ENCODE data around the gene IDI1. TPM values are rescaled to one million over a fixed set of nuclear protein-coding genes. Genes with fewer than 3 reads are reported as not detected.
"Not testable (repeated sequence)": the region's sequence is repeated elsewhere in the genome, so short reads cannot be mapped to it uniquely, and the experiment has no call there.

IDI1 gene
- total and polyA plus RNA-seq, 2 donors = 40.5 to 44.6 TPM

DNA sequence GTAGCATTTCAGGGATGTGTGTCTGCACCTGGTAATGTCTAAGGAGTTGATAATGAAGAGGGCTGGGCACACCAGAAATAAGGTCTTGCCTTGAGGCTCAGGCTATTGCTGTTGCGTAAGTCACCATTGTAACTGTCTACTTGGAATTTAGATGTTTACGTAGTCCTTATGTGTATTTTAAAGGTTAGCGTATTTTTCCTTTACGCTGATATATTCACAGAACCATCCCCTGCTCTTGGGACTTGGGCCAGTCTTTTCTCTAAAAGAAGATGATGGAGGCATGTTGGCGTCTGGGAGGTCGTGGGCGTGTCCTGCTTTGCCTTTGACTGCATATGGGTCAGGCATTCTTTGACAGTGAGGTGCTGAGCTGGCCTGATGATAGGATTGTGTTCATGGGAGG is 22.0 kb upstream of the IDI1 start:
- no peak overlapping the region for H3K27ac ChIP-seq (ENCODE audit: low read depth in 1 of 2, low read length in 1 of 2)
- H3K9me3 ChIP-seq (ENCODE audit: control insufficient read depth in 2 of 2, insufficient read depth in 1 of 2, low read length in 1 of 2) = no peaks in the 10 kb centered on the region
- H3K4me3 ChIP-seq (ENCODE audit: low read length in 2 of 2) = no peak overlapping the region
- H3K36me3 ChIP-seq (ENCODE audit: control insufficient read depth in 2 of 2, insufficient read depth in 2 of 2, low read length in 1 of 2) = peaks cover 22 to 27% of the 10 kb centered on the region in 2 donors
- no peaks in the 10 kb centered on the region for H3K27me3 ChIP-seq (ENCODE audit: control insufficient read depth in 2 of 2, insufficient read depth in 1 of 2, low read length in 1 of 2)
- no peaks in the 10 kb centered on the region for H3K4me1 ChIP-seq (ENCODE audit: control insufficient read depth in 2 of 2, insufficient read depth in 2 of 2, low read length in 2 of 2)
- 98% methylated on average over 7 of the region's 7 CpGs for WGBS
- DNase-seq (ENCODE audit: low read depth in 6 of 9, low spot score in 9 of 9) = no peak

DNA sequence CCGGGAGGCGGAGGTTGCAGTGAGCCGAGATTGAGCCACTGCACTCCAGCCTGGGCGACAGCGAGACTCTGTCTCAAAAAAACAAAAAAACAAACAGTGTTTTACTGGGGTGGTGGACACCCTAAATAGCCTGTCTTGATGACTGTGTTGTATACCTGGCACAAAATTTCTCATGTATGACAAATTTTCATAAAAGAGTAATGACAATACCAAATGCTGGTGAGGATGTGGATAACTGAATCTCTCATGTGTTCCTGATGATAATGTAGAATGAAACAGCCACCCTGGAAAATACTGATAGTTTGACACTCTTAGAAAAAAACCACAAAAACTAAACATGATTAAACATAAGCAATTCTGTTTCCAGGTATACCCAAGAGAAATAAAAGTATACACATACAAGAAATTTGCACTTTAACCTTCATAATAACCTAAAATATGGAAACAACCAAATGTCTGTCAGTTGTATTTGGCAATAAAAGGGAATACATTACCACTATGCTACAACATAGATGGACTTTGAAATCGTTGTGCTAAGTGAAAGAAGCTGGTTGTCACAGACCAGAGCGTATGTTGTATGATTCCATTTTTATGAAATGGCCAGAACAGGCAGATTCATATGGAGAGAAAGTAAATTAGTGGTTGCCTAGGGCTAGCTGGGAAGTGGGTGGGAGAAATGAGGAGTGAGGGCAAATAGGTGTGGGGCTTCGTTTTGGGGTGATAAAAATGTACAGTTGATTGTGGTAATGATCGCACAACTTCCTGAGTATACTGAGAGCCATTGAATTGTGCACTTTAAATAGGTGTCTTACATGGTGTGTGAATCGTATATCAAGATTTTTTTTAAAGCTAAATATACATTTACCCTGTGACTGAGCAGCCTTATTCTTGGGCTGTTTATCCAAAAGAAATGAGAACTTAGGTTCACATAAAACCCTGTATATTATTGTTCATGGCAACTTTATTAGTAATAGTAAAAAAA is 19.8 kb upstream of the IDI1 start:
- Histone ChIP-seq H3K9me3 (ENCODE audit: control insufficient read depth in 2 of 2, insufficient read depth in 1 of 2, low read length in 1 of 2) (no peaks in the 10 kb centered on the region), H3K36me3 (ENCODE audit: control insufficient read depth in 2 of 2, insufficient read depth in 2 of 2, low read length in 1 of 2) (peaks cover 13 to 16% of the 10 kb centered on the region in 2 donors), H3K27ac (ENCODE audit: low read depth in 1 of 2, low read length in 1 of 2) (no peak overlapping the region), H3K27me3 (ENCODE audit: control insufficient read depth in 2 of 2, insufficient read depth in 1 of 2, low read length in 1 of 2) (no peaks in the 10 kb centered on the region), H3K4me3 (ENCODE audit: low read length in 2 of 2) (no peak overlapping the region), H3K4me1 (ENCODE audit: control insufficient read depth in 2 of 2, insufficient read depth in 2 of 2, low read length in 2 of 2) (no peaks in the 10 kb centered on the region)
- DNase-seq (ENCODE audit: low read depth in 6 of 9, low spot score in 9 of 9) = no peak
- WGBS = 93% methylated on average over 10 of the region's 10 CpGs

DNA sequence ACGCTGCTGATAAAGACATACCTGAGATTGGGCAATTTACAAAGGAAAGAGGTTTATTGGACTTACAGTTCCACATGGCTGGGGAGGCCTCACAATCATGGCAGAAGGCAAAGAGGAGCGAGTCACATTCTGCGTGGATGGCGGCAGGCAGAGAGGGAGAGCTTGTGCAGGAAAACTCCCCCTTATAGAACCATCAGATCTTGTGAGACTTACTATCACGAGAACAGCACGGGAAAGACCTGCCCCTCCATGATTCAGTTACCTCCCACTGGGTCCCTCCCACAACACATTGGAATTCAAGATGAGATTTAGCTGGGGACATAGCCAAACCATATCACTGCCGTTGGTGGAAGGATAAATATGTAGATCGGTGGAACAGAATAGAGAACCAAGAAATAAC is 17.8 kb upstream of the IDI1 start:
- 98% methylated on average over 8 of the region's 8 CpGs for WGBS
- DNase-seq (ENCODE audit: low read depth in 6 of 9, low spot score in 9 of 9); H3K9me3 ChIP-seq (ENCODE audit: control insufficient read depth in 2 of 2, insufficient read depth in 1 of 2, low read length in 1 of 2); H3K27me3 ChIP-seq (ENCODE audit: control insufficient read depth in 2 of 2, insufficient read depth in 1 of 2, low read length in 1 of 2); H3K27ac ChIP-seq (ENCODE audit: low read depth in 1 of 2, low read length in 1 of 2); H3K4me3 ChIP-seq (ENCODE audit: low read length in 2 of 2): not testable (repeated sequence)
- peaks cover 11 to 14% of the 10 kb centered on the region in 2 donors for H3K4me1 ChIP-seq (ENCODE audit: control insufficient read depth in 2 of 2, insufficient read depth in 2 of 2, low read length in 2 of 2)
- H3K36me3 ChIP-seq (ENCODE audit: control insufficient read depth in 2 of 2, insufficient read depth in 2 of 2, low read length in 1 of 2) = peaks cover 6 to 11% of the 10 kb centered on the region in 2 donors

DNA sequence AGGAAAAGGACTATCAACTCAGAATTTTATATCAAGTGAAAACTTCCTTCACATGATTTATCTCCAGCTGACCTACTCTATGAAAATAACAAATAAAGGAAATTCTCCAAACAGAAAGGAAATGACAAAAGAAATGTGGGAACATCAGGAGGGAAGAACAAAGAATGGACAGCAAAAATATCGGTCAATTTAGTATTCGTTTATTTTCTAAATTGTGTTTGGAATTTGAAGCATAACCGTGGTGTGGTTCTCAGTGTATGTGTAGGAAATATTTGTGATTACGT is 16.0 kb upstream of the IDI1 start:
- no peak overlapping the region for H3K4me3 ChIP-seq (ENCODE audit: low read length in 2 of 2)
- 97% methylated on average over 4 of the region's 4 CpGs for WGBS
- H3K27me3 ChIP-seq (ENCODE audit: control insufficient read depth in 2 of 2, insufficient read depth in 1 of 2, low read length in 1 of 2) = no peaks in the 10 kb centered on the region
- DNase-seq (ENCODE audit: low read depth in 6 of 9, low spot score in 9 of 9) = no peak
- H3K9me3 ChIP-seq (ENCODE audit: control insufficient read depth in 2 of 2, insufficient read depth in 1 of 2, low read length in 1 of 2) = no peaks in the 10 kb centered on the region
- H3K36me3 ChIP-seq (ENCODE audit: control insufficient read depth in 2 of 2, insufficient read depth in 2 of 2, low read length in 1 of 2) = peaks cover 6 to 11% of the 10 kb centered on the region in 2 donors
- H3K27ac ChIP-seq (ENCODE audit: low read depth in 1 of 2, low read length in 1 of 2) = no peak overlapping the region
- H3K4me1 ChIP-seq (ENCODE audit: control insufficient read depth in 2 of 2, insufficient read depth in 2 of 2, low read length in 2 of 2) = peaks cover 17 to 18% of the 10 kb centered on the region in 2 donors

DNA sequence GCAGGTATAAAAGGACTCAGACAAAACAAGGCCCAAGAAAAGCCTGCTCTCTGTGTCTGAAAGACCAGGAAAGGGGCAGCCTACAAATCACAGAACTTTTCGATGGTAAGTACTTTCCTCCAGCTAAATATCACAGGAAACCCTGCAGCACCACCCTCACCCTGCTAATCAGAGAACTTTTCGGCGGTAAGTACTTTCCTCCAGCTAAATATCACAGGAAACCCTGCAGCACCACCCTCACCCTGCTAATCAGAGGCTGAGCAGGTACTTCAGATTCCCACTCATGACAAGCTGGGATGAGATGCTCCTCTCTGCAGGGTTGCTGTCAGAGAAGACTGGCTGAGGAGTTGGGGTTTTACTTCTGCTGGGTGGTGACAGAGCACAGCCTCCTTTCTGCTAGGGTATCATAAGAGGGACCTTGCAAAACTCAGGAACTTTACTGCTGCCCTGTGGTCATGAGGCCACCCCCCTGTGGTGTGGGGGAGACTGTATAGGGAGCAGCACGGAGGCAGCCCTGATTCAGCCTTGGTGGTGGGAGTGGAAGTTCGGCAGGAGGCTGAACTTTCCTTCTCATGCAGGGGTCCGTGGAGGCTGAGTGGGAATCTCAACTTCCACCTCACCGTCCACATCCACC is 14.4 kb upstream of the IDI1 start:
- Histone ChIP-seq H3K4me3 (ENCODE audit: low read length in 2 of 2) (no peak overlapping the region), H3K27me3 (ENCODE audit: control insufficient read depth in 2 of 2, insufficient read depth in 1 of 2, low read length in 1 of 2) (no peaks in the 10 kb centered on the region), H3K36me3 (ENCODE audit: control insufficient read depth in 2 of 2, insufficient read depth in 2 of 2, low read length in 1 of 2) (peaks cover 6 to 11% of the 10 kb centered on the region in 2 donors), H3K27ac (ENCODE audit: low read depth in 1 of 2, low read length in 1 of 2) (peak overlapping the region; percentile 23 to 70), H3K4me1 (ENCODE audit: control insufficient read depth in 2 of 2, insufficient read depth in 2 of 2, low read length in 2 of 2) (peaks cover 17 to 18% of the 10 kb centered on the region in 2 donors), H3K9me3 (ENCODE audit: control insufficient read depth in 2 of 2, insufficient read depth in 1 of 2, low read length in 1 of 2) (no peaks in the 10 kb centered on the region)
- 66% methylated on average over 7 of the region's 7 CpGs for WGBS
- DNase-seq (ENCODE audit: low read depth in 6 of 9, low spot score in 9 of 9) = no peak

DNA sequence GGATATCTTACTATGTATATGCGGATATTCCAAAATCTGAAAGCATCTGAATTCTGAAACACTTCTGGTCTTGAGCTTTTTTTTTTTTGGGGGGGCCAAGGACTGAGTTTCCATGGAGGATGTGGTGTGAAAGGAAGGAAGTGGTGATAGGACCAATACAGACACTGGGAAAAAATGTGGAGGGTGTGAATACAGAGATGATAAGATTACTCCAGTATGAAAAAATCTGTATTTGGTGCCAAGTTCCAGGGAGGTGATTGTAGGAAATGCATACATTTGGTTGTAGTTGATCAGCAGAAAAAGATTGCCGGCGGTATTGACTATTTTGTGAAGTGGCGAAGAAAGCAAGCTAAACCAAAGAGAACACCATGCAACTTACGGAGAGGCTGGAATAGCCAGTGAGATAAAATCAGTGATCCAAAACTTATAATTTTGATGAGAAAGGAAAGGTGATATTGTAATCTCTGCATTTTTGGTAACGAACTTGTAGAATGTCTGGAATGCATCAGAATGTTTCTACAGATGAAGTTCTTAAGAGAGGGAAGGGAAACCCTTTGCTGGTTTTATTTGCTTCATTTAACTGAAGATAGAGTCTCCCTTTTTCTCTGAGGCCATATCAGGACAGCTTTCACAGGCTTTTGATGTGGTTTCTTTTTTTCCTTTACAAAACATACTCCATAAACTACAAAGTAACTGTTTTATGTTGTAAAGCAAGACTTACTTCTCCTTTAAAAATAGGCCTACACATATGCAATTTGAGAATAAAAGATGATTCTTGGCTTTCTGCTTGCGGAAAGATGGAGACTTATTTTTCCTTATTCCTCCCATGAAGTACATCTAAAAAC is 13.2 kb upstream of the IDI1 start:
- DNase-seq (ENCODE audit: low read depth in 6 of 9, low spot score in 9 of 9) = peak in 1 of 9 donors; percentile 61
- H3K27ac ChIP-seq (ENCODE audit: low read depth in 1 of 2, low read length in 1 of 2) = peak overlapping the region in 1 of 2 donors; percentile 66
- peaks cover 6 to 11% of the 10 kb centered on the region in 2 donors for H3K36me3 ChIP-seq (ENCODE audit: control insufficient read depth in 2 of 2, insufficient read depth in 2 of 2, low read length in 1 of 2)
- H3K4me3 ChIP-seq (ENCODE audit: low read length in 2 of 2) = no peak overlapping the region
- H3K9me3 ChIP-seq (ENCODE audit: control insufficient read depth in 2 of 2, insufficient read depth in 1 of 2, low read length in 1 of 2) = no peaks in the 10 kb centered on the region
- 67% methylated on average over 7 of the region's 7 CpGs for WGBS
- peaks cover 21 to 26% of the 10 kb centered on the region in 2 donors for H3K4me1 ChIP-seq (ENCODE audit: control insufficient read depth in 2 of 2, insufficient read depth in 2 of 2, low read length in 2 of 2)
- no peaks in the 10 kb centered on the region for H3K27me3 ChIP-seq (ENCODE audit: control insufficient read depth in 2 of 2, insufficient read depth in 1 of 2, low read length in 1 of 2)

DNA sequence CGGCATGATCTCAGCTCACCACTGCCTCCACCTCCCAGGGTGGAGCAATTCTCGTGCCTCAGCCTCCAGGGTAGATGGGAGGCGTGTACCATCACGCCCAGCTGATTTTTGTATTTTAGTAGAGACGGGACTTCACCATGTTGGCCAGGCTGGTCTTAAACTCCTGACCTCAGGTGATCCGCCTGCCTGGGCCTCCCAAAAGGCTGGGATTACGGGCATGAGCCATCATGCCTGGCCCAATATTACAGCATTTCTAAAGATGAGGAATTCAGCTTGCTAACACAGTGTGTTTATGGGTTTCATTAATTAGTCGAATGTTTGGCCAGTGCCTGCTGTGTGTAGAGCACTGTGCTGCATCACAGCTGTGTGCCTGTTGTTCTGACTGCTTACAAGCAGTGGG is 11.0 kb upstream of the IDI1 start:
- no peak overlapping the region for H3K27ac ChIP-seq (ENCODE audit: low read depth in 1 of 2, low read length in 1 of 2)
- 94% methylated on average over 8 of the region's 8 CpGs for WGBS
- H3K27me3 ChIP-seq (ENCODE audit: control insufficient read depth in 2 of 2, insufficient read depth in 1 of 2, low read length in 1 of 2) = no peaks in the 10 kb centered on the region
- no peaks in the 10 kb centered on the region for H3K9me3 ChIP-seq (ENCODE audit: control insufficient read depth in 2 of 2, insufficient read depth in 1 of 2, low read length in 1 of 2)
- no peak for DNase-seq (ENCODE audit: low read depth in 6 of 9, low spot score in 9 of 9)
- H3K4me3 ChIP-seq (ENCODE audit: low read length in 2 of 2) = no peak overlapping the region
- peaks cover 24 to 28% of the 10 kb centered on the region in 2 donors for H3K4me1 ChIP-seq (ENCODE audit: control insufficient read depth in 2 of 2, insufficient read depth in 2 of 2, low read length in 2 of 2)
- peaks cover 6 to 11% of the 10 kb centered on the region in 2 donors for H3K36me3 ChIP-seq (ENCODE audit: control insufficient read depth in 2 of 2, insufficient read depth in 2 of 2, low read length in 1 of 2)

DNA sequence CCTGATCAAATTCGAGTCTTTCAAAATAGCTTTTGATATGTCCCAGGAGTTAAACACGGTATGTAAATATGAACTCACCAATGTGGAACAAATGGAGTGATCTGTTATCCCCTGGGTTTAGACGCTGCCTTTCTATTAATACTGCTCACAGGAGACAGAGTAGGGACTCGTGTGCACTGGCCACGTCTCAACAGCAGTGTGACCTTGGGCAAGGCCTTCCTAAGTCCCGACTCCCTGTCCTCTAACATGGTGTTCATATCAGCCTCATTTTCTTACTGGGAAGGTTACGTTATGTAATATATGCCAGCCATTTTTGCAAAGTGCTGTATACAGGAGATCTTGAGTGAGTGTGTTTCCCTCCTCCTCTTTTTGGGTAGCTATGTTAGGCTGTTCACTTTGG is 9.1 kb upstream of the IDI1 start:
- whole genome bisulfite sequencing = 78% methylated on average over 7 of the region's 7 CpGs
- H3K4me3 ChIP-seq (ENCODE audit: low read length in 2 of 2) = no peak overlapping the region
- H3K36me3 ChIP-seq (ENCODE audit: control insufficient read depth in 2 of 2, insufficient read depth in 2 of 2, low read length in 1 of 2) = peaks cover 0 to 10% of the 10 kb centered on the region in 2 donors
- H3K27ac ChIP-seq (ENCODE audit: low read depth in 1 of 2, low read length in 1 of 2) = no peak overlapping the region
- H3K27me3 ChIP-seq (ENCODE audit: control insufficient read depth in 2 of 2, insufficient read depth in 1 of 2, low read length in 1 of 2) = no peaks in the 10 kb centered on the region
- H3K4me1 ChIP-seq (ENCODE audit: control insufficient read depth in 2 of 2, insufficient read depth in 2 of 2, low read length in 2 of 2) = peaks cover 23 to 28% of the 10 kb centered on the region in 2 donors
- DNase-seq (ENCODE audit: low read depth in 6 of 9, low spot score in 9 of 9) = no peak
- no peaks in the 10 kb centered on the region for H3K9me3 ChIP-seq (ENCODE audit: control insufficient read depth in 2 of 2, insufficient read depth in 1 of 2, low read length in 1 of 2)

All from thymus (tissue), 11 donors.